ENCODE results near the gene PAXX.
A peak's percentile ranks its signal among the peaks of the same experiment; 100 is the strongest.

PAXX gene, protein sequence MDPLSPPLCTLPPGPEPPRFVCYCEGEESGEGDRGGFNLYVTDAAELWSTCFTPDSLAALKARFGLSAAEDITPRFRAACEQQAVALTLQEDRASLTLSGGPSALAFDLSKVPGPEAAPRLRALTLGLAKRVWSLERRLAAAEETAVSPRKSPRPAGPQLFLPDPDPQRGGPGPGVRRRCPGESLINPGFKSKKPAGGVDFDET

DNA sequence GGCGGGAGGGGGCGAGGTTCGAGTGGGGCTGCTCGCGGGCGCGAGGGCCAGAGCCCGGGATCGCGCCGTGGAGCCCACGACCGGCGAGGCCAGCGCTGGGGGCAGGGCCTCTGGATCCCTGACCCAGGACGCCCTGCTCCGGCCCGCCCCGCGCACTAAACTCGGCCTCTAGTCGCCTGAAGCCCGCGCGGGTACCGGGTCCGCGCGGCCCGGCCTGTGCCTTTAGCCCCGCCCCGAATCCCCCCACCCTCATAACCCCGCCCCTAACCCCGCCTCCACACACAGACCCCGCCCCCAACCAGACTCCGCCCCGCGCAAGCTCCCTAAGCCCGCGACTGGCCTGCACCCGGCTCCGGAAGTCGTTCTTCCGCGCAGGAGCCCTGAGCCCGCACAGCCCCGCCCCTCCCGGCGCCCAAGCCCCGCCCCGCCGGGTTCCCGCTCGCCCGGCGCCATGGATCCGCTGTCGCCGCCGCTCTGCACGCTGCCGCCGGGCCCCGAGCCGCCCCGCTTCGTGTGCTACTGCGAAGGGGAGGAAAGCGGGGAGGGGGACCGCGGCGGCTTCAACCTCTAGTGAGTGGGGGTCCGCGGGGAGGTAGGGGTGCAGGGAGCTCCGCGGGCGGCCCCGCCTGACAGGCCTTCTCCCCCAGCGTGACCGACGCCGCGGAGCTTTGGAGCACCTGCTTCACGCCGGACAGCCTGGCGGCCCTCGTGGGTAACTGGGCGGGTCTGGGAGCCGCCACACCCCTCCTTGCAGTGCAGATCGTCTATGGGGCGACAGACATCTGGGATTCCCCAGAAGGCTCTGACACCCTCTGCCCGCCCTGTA, at the start of gene PAXX:
PAXX (plus strand) TSS at position 430 of the 826 bp plus-strand sequence; CDS start at position 452, 22 bp downstream.
- DNase-seq: peak; percentile 96

DNA sequence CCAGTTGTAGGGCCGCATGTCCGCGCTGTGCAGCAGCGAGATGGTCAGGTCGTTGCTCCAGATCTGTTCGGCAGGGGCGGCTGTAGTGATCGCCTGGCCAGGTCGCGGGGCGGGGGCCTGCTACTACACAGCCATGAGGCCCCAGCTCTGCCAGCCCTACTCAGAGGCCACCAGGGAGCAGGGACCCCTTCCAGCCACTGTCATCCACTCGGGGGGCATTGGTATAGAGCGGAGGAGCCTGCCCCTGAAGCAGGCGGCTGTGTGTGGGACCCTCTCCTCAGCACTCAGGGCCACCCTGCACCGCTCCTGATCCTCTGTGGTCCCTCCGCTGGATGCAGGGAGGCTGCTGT, 49.4 kb upstream of the PAXX start:
- no peak for DNase-seq

DNA sequence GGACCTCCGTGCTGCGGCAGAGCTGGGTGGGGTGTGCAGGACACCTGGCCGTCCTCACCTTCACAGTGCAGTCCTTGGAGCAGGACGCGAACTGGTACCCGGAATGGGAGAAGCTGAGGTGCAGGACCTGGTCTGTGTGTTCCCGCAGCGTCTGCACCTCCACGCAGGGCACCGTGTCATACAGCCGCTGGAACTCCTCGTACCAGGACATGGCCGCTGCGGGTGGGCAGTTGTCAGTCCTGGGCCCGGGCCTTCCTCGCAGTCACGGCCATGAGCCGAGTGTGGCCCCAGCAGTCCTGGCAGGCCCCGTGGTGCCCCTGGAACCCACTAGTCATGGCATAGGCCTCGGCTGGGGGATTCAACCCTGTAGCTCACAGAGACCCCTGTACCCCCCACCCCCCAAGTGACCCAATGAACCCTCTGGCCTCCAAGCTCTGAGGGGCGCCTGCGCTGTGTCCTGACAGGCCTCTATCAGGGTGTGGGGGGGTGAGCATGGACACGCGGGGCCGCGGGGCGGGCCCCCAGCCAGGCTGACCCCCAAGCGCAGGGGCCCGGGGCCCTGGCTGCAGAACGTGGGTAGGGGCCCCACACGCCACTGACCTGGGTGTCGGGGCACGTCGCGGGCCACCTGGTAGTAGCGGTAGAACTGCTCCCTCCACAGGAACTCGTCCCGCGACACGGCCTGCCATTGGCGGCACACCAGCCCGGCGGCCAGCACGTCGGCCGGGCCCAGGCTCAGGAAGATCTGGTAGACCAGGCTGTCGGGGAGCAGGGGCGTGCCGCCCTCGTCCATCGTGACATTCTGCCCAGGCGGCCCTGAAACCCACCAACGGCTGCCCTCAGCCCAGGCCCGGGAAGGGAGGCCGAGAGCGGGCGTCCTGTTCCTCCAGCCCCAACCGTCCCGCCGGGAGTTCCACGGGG, 48.7 kb upstream of the PAXX start:
- DNase-seq: peak; percentile 39 to 53

DNA sequence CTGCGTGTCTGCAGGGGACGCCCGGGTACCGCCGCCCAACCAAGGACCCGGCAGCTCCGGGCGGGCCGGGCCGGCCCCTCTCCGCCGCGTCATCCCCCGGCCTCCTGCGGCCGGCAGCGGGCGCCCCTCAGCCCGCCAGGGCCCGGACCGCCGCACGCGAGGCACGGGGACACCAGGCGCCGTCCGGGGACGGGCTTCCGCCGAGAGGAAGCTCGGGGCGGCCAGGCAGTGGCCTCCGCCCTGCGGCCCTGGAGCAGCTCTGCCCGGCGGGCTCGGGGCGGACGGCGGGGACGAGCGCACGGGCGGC, 48.1 kb upstream of the PAXX start:
- DNase-seq: no peak

DNA sequence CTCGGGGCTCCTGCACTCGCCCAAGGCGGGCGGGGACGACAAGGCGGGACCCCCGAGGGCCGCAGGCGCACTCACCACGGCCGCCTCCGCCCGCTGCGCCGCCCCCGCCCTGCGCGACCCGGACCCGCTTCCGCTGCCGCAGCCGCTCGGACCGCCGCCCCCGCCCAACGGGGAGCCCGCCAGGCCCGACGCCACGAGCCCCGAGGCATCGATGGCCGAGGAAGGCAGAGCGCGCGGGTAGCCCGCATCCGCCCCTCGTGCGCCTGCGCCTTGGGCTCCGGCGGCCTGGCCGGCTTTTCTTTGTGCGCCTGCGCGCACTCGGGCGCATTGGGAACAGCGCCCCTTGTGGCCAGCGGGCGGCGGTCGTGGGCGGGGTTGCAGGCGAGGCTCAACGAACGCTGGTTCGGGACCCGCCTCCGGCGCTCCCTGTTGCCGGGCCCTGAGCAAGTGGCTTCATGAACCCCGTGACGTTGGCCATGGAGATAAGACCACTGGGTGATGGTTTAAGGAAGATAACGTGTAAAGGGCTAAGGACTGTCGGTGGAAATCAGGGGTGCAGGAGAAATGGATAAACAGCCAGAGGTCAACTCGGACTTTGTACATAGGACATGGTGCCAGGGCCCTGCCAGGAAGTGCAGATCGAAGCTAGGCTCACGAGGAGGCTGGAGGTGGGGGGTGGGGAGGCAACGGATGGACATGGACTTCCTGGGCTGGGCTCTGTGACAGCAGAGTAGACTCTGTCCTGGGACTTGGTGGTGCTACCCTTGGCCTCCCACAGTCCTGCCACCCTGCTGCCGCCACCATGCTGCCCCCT, 47.5 kb upstream of the PAXX start, which contains the start of the genes C8G and FBXW5:
C8G (plus strand) TSS at position 725 of the 814 bp plus-strand sequence; CDS start at position 803, 78 bp downstream.
FBXW5 (minus strand) TSS at position 220 of the 814 bp plus-strand sequence. CDS start 655 bp downstream, outside the sequence.
- peak; percentile 92 to 93 for DNase-seq

DNA sequence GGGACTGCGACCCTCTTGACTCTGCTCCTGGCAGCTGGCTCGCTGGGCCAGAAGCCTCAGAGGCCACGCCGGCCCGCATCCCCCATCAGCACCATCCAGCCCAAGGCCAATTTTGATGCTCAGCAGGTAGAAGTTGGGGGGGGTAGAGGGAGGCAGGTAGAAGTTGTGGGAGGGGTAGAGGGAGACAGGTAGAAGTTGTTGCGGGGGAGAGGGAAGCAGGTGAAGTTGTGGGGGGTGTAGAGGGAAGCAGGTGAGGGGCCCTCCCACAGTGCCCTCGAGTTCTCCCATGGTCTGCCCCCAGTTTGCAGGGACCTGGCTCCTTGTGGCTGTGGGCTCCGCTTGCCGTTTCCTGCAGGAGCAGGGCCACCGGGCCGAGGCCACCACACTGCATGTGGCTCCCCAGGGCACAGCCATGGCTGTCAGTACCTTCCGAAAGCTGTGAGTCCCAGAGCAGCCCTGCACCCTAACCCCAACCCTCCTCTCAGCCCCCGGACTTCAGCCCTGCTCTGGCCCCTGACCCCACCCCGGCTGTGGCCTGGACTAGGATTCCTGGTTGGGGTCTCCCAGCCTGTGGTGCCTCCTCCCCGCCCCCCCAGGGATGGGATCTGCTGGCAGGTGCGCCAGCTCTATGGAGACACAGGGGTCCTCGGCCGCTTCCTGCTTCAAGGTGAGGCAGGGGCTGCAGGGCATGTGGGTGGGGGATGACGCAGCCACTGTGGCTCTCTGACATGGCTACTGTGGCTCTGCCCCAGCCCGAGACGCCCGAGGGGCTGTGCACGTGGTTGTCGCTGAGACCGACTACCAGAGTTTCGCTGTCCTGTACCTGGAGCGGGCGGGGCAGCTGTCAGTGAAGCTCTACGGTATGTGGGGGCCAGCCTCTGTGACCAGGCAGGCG, 46.6 kb upstream of the PAXX start:
- DNase-seq: no peak

DNA sequence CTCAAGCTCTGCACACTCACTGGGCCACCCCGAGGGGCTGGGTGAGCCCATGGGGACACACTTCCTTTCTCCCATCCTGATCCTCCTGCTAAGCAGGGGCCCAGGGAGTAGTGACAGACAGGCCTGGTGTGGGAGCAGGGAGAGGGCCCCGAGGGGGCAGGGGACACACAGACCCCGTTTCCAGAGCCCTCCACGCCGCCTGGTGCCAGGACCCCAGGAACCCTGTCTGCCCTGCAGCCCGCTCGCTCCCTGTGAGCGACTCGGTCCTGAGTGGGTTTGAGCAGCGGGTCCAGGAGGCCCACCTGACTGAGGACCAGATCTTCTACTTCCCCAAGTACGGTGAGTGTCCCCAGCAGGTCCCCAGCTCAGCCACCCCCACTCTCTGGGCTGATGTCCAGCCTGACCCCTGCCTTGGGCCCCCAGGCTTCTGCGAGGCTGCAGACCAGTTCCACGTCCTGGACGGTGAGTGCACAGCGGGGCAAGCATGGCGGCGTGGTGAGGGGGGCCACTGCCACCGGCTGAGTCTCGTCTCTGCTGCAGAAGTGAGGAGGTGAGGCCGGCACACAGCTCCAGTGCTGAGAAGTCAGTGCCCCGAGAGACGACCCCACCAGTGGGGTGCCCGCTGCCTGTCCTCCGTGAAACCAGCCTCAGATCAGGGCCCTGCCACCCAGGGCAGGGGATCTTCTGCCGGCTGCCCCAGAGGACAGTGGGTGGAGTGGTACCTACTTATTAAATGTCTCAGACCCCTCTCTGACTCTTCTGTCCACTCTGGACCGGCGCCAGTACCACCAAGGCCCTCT, 45.8 kb upstream of the PAXX start:
- DNase-seq: no peak

DNA sequence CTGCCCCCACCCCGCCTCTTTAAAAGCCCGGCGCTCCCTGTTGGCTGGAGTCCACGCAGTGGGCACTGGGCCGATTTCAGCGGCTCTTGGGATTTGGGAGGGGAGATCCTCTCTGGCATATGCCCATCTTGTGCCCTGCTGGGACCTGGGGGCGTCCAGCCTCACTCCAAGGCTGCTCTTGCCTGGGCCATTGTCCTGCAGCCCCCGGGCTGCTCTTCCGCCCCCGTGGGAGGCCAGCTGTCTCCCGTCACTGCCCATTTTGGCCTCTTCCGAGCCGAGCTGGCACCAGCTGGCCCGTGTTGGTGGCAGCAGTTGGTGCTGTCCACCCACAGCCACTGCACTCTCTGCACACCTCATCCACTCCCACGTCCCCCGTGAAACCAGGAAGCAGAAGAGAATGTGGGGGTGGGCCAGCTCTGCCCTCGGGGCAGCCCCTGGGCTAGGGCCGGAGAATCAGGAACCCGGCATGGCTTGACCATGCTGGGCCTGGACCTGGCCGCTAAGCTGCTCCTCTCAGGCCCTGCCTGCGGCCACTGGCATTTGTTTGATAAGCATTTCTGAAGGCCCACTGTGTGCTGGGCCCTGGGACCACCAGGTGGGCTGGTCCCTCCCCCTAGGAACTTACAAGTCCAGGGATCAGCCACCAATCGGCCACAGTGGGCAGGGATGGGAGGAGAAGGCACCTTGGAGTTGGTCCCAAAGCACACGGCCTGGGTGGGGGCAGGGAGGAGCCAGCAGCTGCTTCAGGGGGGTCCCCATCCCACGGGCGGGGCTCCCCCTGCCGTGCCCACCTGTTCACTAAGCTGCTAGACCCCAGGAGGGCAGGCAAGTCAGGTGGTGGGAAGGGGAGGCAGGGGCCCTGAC, 45.0 kb upstream of the PAXX start:
- no peak for DNase-seq

DNA sequence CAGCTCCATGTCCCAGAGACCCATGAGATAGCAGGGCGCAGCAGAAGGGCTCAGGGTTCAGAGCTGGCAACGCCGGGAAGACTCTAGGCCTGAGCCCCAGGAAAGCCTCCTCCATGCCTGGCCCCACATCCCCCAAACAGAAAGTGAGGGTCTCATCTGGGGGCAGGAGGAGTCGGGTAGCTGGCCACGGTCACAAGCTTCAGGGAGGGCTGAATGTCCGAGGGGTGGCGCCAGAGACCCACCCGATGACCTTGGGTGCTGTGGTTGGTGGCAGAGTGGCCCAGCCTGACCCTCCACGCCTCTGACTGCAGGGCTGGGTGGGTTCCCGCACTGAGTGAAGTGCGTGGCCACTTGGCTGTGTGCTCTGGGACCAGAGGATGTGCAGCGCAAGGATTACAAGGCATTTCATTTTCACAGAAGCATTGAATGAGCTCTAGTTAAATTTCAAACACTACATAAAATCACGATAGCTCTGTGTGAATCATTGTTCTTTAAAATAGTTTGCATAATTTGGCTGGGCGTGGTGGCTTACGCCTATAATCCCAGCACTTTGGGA, 44.2 kb upstream of the PAXX start:
- DNase-seq: peak in 1 of 2 experiments; percentile 35

DNA sequence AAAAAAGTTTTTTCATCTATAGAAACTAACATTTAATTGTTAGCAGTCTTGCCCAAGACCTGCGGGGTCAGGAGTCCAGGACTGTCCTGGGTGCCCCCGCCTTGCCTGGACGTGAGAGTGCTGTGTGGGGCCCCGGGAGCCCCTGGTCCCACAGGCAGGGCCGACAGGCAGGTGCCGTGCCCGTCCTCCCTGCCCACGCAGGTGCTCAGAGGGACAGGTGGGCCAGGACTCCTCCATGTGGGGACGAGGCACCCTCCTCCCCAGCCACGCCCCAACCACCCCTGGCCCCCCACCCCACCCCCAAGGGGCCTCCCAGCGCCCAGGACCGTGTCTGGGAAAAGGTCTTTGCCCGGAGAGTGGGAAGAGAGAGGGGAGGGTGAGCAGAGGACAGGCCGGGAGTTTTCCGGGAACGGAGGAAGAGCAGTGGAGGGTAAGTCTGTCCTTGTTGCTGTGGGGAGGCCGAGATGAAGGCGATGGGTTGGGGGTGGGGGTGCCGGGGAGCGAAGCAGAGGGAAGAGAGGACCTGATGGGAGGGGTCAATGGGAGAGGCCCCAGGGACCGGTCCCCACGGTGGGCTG, 42.9 kb upstream of the PAXX start:
- no peak for DNase-seq

DNA sequence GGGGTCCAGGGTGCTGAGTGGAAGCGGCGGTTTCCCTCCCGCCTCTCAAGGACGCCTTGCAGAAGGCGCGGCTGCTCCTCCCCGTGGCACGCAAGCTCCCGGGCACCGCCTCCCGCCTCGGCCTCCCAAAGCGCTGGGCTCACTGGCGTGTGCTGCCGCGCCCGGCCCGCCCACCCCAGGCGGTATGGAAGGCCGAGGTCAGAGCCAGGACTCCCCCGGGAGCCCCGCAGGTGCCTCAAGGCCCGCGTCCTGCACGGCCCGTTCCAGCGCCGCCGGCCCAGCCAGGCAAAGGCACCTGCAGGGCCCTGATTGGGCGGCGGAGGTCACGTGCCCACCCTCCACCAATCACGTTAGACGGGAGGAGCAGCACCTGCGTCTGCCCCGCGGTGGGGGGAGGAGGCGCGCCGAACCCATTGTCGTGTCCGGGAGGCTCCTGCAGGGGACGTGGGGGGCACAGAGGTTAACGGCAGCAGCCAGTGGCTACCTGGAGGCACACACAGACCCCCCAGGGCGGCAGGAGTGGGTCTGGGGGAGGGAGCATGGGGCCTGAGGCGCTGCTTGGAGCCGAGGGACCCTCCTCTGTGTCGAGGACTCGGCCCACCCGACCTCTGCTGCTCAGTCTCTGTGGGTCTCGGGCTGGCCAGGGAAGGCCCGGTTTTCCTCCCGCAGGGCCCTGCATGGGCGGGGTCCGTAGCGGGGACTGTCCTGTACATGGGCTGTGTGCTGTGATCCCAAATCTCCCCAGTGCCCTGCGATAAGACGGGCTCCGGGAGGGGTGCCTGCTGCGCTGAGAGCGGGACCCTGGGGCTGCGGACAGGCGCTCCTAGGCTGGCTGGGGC, 42.2 kb upstream of the PAXX start:
- DNase-seq: peak; percentile 98

DNA sequence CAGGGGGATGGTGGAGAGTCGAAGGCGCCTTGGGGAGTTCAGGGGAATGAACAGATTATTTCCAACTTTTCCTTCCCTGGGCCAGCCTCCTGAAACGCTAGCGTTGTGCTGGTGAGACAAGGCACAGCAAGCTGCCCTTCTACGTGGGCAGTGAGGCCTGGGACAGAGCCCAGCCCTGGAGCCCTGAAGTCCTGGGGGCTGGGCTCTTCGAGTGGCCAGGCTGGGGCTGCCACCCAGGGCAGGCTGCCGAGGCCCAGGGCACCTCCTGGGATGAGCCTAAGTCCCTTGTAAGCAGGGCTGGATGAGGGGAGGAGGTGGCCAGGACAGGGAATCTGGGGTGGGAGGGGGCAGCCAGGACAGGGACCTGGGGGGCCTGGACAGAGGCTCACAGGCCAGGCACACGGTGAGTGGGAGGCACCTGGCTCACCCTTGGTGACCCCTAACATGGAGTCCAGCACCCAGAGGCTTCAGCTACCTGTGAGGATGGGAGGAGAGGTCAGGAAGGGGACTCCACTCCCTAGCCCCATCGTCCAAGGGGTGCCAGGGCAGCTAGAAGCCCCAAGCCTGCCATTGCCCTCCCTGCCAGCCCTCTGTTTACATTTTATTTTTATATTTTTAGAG, 41.5 kb upstream of the PAXX start:
- no peak for DNase-seq

DNA sequence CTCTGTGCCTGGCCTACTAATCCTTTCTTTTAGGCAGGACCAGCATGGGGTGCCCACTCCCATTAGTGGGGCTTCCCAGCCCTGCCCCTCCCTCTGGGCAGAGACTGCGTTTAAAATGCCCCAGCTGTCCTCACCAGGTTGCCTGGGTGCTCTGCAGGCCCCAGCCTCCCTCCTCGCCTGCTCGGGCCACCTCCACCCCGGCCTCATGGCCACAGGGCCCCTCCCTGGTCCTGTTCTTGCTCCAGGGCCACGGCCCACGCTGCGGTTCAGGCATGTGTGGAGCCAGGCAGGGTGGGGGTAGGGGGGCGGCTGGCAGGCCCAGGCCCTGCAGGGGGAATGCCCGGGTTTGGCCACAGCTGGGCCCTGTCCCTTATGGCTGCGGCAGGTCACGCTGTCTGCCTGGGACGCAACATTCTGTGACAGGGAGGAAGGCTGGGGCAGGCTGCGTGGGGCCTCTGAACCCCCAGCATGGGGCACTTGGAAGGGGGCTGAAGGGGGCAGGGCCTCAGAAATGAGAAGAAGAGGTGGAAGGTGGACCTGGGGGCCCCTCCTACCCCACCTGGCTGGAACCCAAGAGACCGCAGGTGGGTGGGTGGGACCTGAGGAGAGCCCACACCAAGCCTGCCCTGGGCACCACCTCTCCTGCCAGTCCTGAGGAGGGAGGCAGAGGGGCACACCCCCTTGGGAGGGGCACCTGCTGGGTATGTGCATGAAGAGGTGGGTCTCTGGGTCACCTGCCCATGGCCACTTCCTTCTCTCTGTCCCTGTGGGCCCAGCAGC, 40.5 kb upstream of the PAXX start, which contains the start of gene LCN12:
LCN12 (plus strand) TSS at position 733 of the 780 bp plus-strand sequence. CDS start 55 bp downstream, outside the sequence.
- DNase-seq: no peak

DNA sequence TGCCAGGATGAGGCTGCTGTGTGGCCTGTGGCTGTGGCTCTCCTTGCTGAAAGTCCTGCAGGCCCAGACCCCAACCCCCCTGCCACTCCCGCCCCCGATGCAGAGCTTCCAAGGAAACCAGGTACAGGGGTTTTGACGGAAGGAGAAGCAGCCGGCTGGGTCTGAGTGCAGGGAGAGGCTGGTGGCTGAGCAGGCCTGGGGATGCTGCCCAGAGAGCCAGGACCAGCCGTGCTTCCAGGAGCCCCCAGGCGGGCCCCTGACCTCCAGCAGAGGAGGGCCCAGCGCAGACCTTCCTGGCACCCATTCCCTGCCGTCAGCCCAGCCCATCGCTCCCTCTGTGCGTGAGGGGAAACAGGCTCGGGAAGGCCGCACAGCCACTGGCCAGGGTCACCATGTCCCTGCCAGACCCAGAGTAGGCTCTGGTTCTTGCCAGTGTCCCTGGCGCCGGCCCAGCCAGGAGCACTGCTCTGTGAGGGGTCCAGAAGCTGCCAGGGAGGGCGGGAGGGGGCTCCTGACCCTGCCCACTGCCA, 39.8 kb upstream of the PAXX start:
- DNase-seq: no peak

DNA sequence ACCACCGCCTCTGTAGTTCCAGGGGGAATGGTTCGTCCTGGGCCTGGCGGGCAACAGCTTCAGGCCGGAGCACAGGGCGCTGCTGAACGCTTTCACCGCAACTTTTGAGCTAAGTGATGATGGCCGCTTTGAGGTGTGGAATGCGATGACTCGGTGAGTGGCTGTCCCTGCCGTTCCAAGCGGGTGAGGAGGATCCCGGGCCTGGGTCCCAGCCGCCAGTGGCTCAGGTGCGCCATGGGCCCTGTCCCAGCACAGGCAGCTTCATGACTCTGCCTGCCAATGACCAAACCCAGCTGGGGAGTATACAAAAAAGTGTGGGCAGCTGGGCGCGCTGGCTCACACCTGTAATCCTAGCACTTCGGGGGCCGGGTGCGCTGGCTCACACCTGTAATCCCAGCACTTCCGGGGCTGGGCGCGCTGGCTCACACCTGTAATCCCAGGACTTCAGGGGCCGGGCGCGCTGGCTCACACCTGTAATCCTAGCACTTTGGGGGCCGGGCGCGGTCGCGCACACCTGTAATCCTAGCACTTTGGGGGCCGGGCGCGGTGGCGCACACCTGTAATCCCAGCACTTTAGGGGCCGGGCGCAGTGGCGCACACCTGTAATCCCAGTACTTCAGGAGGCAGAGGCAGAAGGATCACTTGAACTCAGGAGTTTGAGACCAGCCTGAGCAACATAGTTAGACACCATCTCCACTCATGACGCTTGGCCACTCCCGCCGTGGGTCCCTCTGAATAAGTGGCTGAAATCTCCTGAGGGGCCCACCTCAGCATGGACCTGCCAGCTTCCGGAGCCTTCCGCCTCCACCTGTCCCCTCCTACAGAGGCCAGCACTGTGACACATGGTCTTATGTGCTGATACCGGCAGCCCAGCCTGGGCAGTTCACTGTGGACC, 39.1 kb upstream of the PAXX start:
- DNase-seq: no peak
